IMR-90 (cell line): ENCODE results near the gene MAPK1.

Source experiments
- BHLHE40 ChIP-seq: fragments of 150-350 bp; IDR thresholded peaks from 2 replicates; pipeline ENCODE4 v1.6.1; 2016; ENCODE audit warnings: mild to moderate bottlenecking, low read depth, low read length
- CTCF ChIP-seq: conservative IDR thresholded peaks from 2 replicates; pipeline ENCODE4 v1.5.1; 2012; ENCODE audit warnings: mild to moderate bottlenecking, low read depth, low read length, improper control_type of control experiment
- POLR2A ChIP-seq: IDR thresholded peaks from 2 replicates; pipeline ENCODE4 v1.6.1; 2012; ENCODE audit warnings: mild to moderate bottlenecking, low read depth, low read length

- TF ChIP-seq BHLHE40 (no peak), POLR2A (no peak), CTCF (no peak)
Measured at GRCh38 chr22:21860491-21861039, 6.9 kb downstream of the MAPK1 start.
